Lung (tissue), 12 donors: ENCODE results near the gene LNX1. TPM values are rescaled to one million over a fixed set of nuclear protein-coding genes. Genes with fewer than 3 reads are reported as not detected.

Source experiments
- ATAC-seq: fragments of 200-7000 bp; cut with Tn5 transposase; one replicate; pipeline ENCODE4 v1.9.1; 2020; ENCODE audit warnings: moderate number of reproducible peaks; ENCODE audit not compliant: insufficient read depth, low FRiP score
- DNase-seq, 3 donors: peaks; one replicate each; pipeline ENCODE4 v3.0.0-alpha.2; 2013 to 2017
- H3K27ac ChIP-seq, 2 donors: one replicate each; pipeline ENCODE4 v1.5.1; 2013; ENCODE audit warnings: mild to moderate bottlenecking in 2 of 2, moderate library complexity in 2 of 2, control low read depth in 1 of 2, inconsistent platforms in 1 of 2, low read depth in 1 of 2, low read length in 1 of 2
- H3K27me3 ChIP-seq, 3 donors: one replicate each; pipeline ENCODE4 v1.5.1; 2013; ENCODE audit warnings: low read length in 2 of 3; ENCODE audit not compliant: control insufficient read depth in 3 of 3, insufficient read depth in 3 of 3
- H3K36me3 ChIP-seq, 4 donors: one replicate each; pipeline ENCODE4 v1.5.1; 2013; ENCODE audit warnings: low read length in 4 of 4, mild to moderate bottlenecking in 1 of 4, moderate library complexity in 1 of 4; ENCODE audit not compliant: control insufficient read depth in 4 of 4, insufficient read depth in 4 of 4
- H3K4me1 ChIP-seq, 5 donors: one replicate each; pipeline ENCODE4 v1.5.1; 2013; ENCODE audit warnings: low read length in 5 of 5, mild to moderate bottlenecking in 2 of 5, moderate library complexity in 1 of 5; ENCODE audit not compliant: control insufficient read depth in 5 of 5, insufficient read depth in 5 of 5
- H3K4me3 ChIP-seq: one replicate; pipeline ENCODE4 v1.5.1; 2013; ENCODE audit warnings: mild to moderate bottlenecking, control low read depth, moderate library complexity
- H3K9ac ChIP-seq, 2 donors: one replicate each; pipeline ENCODE4 v1.5.1; 2013; ENCODE audit warnings: low read length in 2 of 2, control low read depth in 1 of 2; ENCODE audit not compliant: insufficient read depth in 1 of 2
- H3K9me3 ChIP-seq, 4 donors: one replicate each; pipeline ENCODE4 v1.5.1; 2013; ENCODE audit warnings: low read length in 3 of 4, mild to moderate bottlenecking in 1 of 4, moderate library complexity in 1 of 4; ENCODE audit not compliant: control insufficient read depth in 4 of 4, insufficient read depth in 3 of 4
- CTCF ChIP-seq: IDR thresholded peaks from 2 replicates; pipeline ENCODE4 v1.5.1; 2012; ENCODE audit warnings: mild to moderate bottlenecking; ENCODE audit errors: control extremely low read depth, extremely low read depth
- WGBS, 2 donors: extraction: QIAGEN DNeasy Blood & Tissue Kit; methylation state at CpG; one replicate each; pipeline ENCODE4 v1.1.7; 2013; 5-methylcytosine and 5-hydroxymethylcytosine counted together
- polyA plus RNA-seq, 2 donors: library from polyadenylated mRNA; stranded (reverse); fragments of 200-250 nt; gene quantifications; one replicate each; pipeline ENCODE4 v1.2.1, GENCODE V29; 2013
- total RNA-seq, 2 donors: library from RNA; depleted of rRNA in 1 of 2; stranded (reverse); fragments of >200 nt in 1 of 2; gene quantifications; one replicate each; pipeline ENCODE4 v1.2.1, GENCODE V29; 2014 to 2021
- donor health status: control.
- donor health status: control.
- donor health status: Bipolar disorder and iron deficiency.
- donor health status: healthy.
- donor health status: DM: yes; HTN: yes; CAD: no.

The LNX1 gene
- total and polyA plus RNA-seq, 4 donors, result 1.4 to 5.2 (median 3.2) TPM

- Histone ChIP-seq H3K27ac (no peak overlapping the region), H3K27me3 (no peaks in the 10 kb centered on the region), H3K4me1 (peaks cover 0 to 35% (median 2%) of the 10 kb centered on the region in 5 donors), H3K36me3 (no peaks in the 10 kb centered on the region), H3K9ac (no peak overlapping the region), H3K9me3 (no peaks in the 10 kb centered on the region), H3K4me3 (no peak overlapping the region)
- WGBS, 2 donors, result 33 to 52% methylated on average over 20 of the region's 20 CpGs
- TF ChIP-seq CTCF, result no peak
- DNase-seq (peak; percentile 37 to 55 (median 45)), ATAC-seq (peak; percentile 47)
Measured at GRCh38 chr4:53592686-53593501, 1.6 kb upstream of the LNX1 start.

GRCh38 chr4:53592122-53592521 lies 836 bp upstream of the LNX1 start:
- Histone ChIP-seq H3K27ac (peak overlapping the region in 1 of 2 donors; percentile 15), H3K27me3 (no peaks in the 10 kb centered on the region), H3K9ac (no peak overlapping the region), H3K9me3 (no peaks in the 10 kb centered on the region), H3K36me3 (no peaks in the 10 kb centered on the region), H3K4me3 (no peak overlapping the region), H3K4me1 (peaks cover 0 to 35% (median 2%) of the 10 kb centered on the region in 5 donors)
- 58 to 63% methylated on average over 8 of the region's 8 CpGs for WGBS, 2 donors
- TF ChIP-seq CTCF, result no peak
- DNase-seq (peak; percentile 32 to 58 (median 53)), ATAC-seq (peak; percentile 27)

GRCh38 chr4:53590187-53590586 lies 1.1 kb downstream of the LNX1 start:
- H3K36me3 ChIP-seq, result no peaks in the 10 kb centered on the region
- 79 to 90% methylated on average over 2 of the region's 2 CpGs for WGBS, 2 donors
- H3K9me3 ChIP-seq, result no peaks in the 10 kb centered on the region
- H3K4me1 ChIP-seq, result peaks cover 2 to 44% (median 10%) of the 10 kb centered on the region in 5 donors
- no peak overlapping the region for H3K27ac ChIP-seq
- H3K9ac ChIP-seq, result peak overlapping the region; percentile 24 to 26
- no peak for ATAC-seq
- H3K27me3 ChIP-seq, result no peaks in the 10 kb centered on the region
- no peak for TF ChIP-seq CTCF
- DNase-seq, result peak in 2 of 3 donors; percentile 58 to 62
- no peak overlapping the region for H3K4me3 ChIP-seq
